Bronchial epithelial cell (primary cell): ENCODE data around the gene ARHGAP12. TPM values are rescaled to one million over a fixed set of nuclear protein-coding genes. Genes with fewer than 3 reads are reported as not detected.

Source experiments
- DNase-seq: peaks from one replicate; pipeline ENCODE4 v3.0.0-alpha.2; 2010; ENCODE audit warnings: low read depth
- FAIRE-seq: peaks from 2 replicates; lab custom pipeline; 2011; peaks lifted over from hg19 to GRCh38; lab: Jason Lieb, UNC
- H3K27me3 ChIP-seq: 2 replicates; pipeline ENCODE4 v1.5.1; 2011; ENCODE audit warnings: low read length; ENCODE audit not compliant: control insufficient read depth, insufficient read depth
- H3K36me3 ChIP-seq: 2 replicates; pipeline ENCODE4 v1.5.1; 2011; ENCODE audit warnings: low read length; ENCODE audit not compliant: control insufficient read depth, insufficient read depth
- H3K4me3 ChIP-seq: 2 replicates; pipeline ENCODE4 v1.5.1; 2011; ENCODE audit warnings: mild to moderate bottlenecking, low read depth, low read length, control low read depth
- CTCF ChIP-seq: IDR thresholded peaks from 2 replicates; pipeline ENCODE4 v1.5.1; 2011; ENCODE audit warnings: mild to moderate bottlenecking, moderate library complexity, low read length, control low read depth, inconsistent platforms; ENCODE audit not compliant: insufficient read depth, severe bottlenecking
- total RNA-seq: library from RNA; depleted of rRNA; stranded (reverse); fragments of >200 nt; gene quantifications from 2 replicates; pipeline ENCODE4 v1.2.1, GENCODE V29; 2014

The ARHGAP12 gene
- total RNA-seq, 1 donor from 2014 or later = 30.3 TPM

- DNase-seq = peak; percentile 20
- no peak for FAIRE-seq
- Histone ChIP-seq H3K4me3 (no peak overlapping the region), H3K27me3 (no peaks in the 10 kb centered on the region), H3K36me3 (no peaks in the 10 kb centered on the region)
- TF ChIP-seq CTCF = no peak
Observed at GRCh38 chr10:31756101-31756728, 172.4 kb downstream of the ARHGAP12 start.

Other genes starting within 250 kb of the ARHGAP12 start
- 134 and 197 TPM in 2 replicates for gene KIF5B, start 127.6 kb upstream of the ARHGAP12 start, total RNA-seq